SK-N-SH (cell line): ENCODE results near the gene SLC35F6. TPM values are rescaled to one million over a fixed set of nuclear protein-coding genes. Genes with fewer than 3 reads are reported as not detected.

ENCODE experiments used
- CTCF ChIA-PET: fragments of 300-600, 350-600 bp; formaldehyde crosslinking; extraction: SDS; loops from one replicate; lab custom pipeline; 2021; lab: Yijun Ruan, JAX
- POLR2A ChIA-PET: fragments of 350-600 bp; sonication (Branson Sonifier 250); formaldehyde crosslinking; extraction: SDS; loops from one replicate; lab custom pipeline; 2020; ENCODE audit warnings: antibody characterized with exemption, inconsistent platforms; lab: Yijun Ruan, JAX
- DNase-seq: peaks from one replicate; pipeline ENCODE4 v3.0.0; 2012
- H2AFZ ChIP-seq: fragments of 200-600 bp; sonication (generic); 2 replicates; pipeline ENCODE4 v1.8.1; 2016; ENCODE audit warnings: antibody characterized with exemption, mild to moderate bottlenecking, low read depth
- H3F3A ChIP-seq: fragments of 200-600 bp; sonication (generic); replicated peaks from 2 replicates; pipeline ENCODE3; 2016; ENCODE audit warnings: antibody characterized with exemption, mild to moderate bottlenecking; ENCODE audit not compliant: insufficient read depth
- H3K27ac ChIP-seq, 2 experiments: fragments of 200-500 bp in 1 of 2; fragments of 200-600 bp in 1 of 2; sonication (Bioruptor generic) in 1 of 2; sonication (generic), shearing (Covaris generic) in 1 of 2; 2 replicates each; pipeline versions ENCODE4 v1.5.1 to v1.6.1; 2014 to 2016; ENCODE audit warnings: low read depth in 2 of 2, inconsistent platforms in 1 of 2, low read length in 1 of 2, mild to moderate bottlenecking in 1 of 2, mixed read lengths in 1 of 2
- H3K27me3 ChIP-seq: fragments of 200-600 bp; sonication (generic), shearing (Covaris generic); 2 replicates; pipeline ENCODE4 v1.6.1; 2016; ENCODE audit warnings: mixed run types; ENCODE audit not compliant: insufficient read depth
- H3K36me3 ChIP-seq, 2 experiments: fragments of 200-500 bp in 1 of 2; fragments of 200-600 bp in 1 of 2; sonication (Bioruptor generic) in 1 of 2; sonication (generic) in 1 of 2; replicated peaks in 1 of 2; 2 replicates each; pipeline versions ENCODE3 to v1.5.1; 2014 to 2016; ENCODE audit warnings: low read length in 1 of 2, mild to moderate bottlenecking in 1 of 2; ENCODE audit not compliant: insufficient read depth in 2 of 2, control insufficient read depth in 1 of 2
- H3K4me1 ChIP-seq, 2 experiments: fragments of 200-500 bp in 1 of 2; fragments of 200-600 bp in 1 of 2; sonication (Bioruptor generic) in 1 of 2; sonication (generic), shearing (Covaris generic) in 1 of 2; 2 replicates each; pipeline versions ENCODE4 v1.5.1 to v1.6.1; 2014 to 2016; ENCODE audit warnings: low read depth in 1 of 2, low read length in 1 of 2, mixed run types in 1 of 2; ENCODE audit not compliant: insufficient read depth in 2 of 2, control insufficient read depth in 1 of 2
- H3K4me2 ChIP-seq: fragments of 200-600 bp; sonication (generic), shearing (Covaris generic); 2 replicates; pipeline ENCODE4 v1.6.1; 2017; ENCODE audit warnings: mixed run types
- H3K4me3 ChIP-seq, 2 experiments: fragments of 200-500 bp in 1 of 2; fragments of 200-600 bp in 1 of 2; sonication (Bioruptor generic) in 1 of 2; sonication (generic), shearing (Covaris generic) in 1 of 2; 2 replicates each; pipeline versions ENCODE4 v1.5.1 to v1.8.1; 2014 to 2016; ENCODE audit warnings: low read depth in 2 of 2, inconsistent platforms in 1 of 2, low read length in 1 of 2, mild to moderate bottlenecking in 1 of 2, mixed read lengths in 1 of 2, moderate library complexity in 1 of 2
- H3K79me2 ChIP-seq: fragments of 200-600 bp; sonication (generic); 2 replicates; pipeline ENCODE4 v1.8.1; 2017; ENCODE audit warnings: mild to moderate bottlenecking; ENCODE audit not compliant: insufficient read depth
- H3K9ac ChIP-seq: fragments of 200-600 bp; sonication (generic); 2 replicates; pipeline ENCODE4 v1.6.1; 2017; ENCODE audit warnings: mixed run types
- H3K9me2 ChIP-seq: fragments of 200-600 bp; sonication (generic); 2 replicates; pipeline ENCODE4 v1.6.1; 2017; ENCODE audit warnings: mixed run types
- H3K9me3 ChIP-seq: fragments of 200-600 bp; sonication (generic); 2 replicates; pipeline ENCODE4 v1.6.1; 2017; ENCODE audit warnings: mixed run types, mild to moderate bottlenecking, moderate library complexity
- H4K20me1 ChIP-seq: fragments of 200-600 bp; sonication (generic); 2 replicates; pipeline ENCODE4 v1.6.1; 2017; ENCODE audit warnings: mild to moderate bottlenecking, mixed run types; ENCODE audit not compliant: insufficient read depth
- CHD2 ChIP-seq: fragments of 150-350 bp; IDR thresholded peaks from 2 replicates; pipeline ENCODE4 v1.6.1; 2018; ENCODE audit warnings: low read length; ENCODE audit not compliant: partially characterized antibody
- ELF1 ChIP-seq: IDR thresholded peaks from 2 replicates; pipeline ENCODE4 v1.4.0; 2012
- EP300 ChIP-seq, 2 experiments: IDR thresholded peaks; 2 replicates each; pipeline versions ENCODE4 v1.4.0 to v1.6.1; 2012; ENCODE audit warnings: borderline replicate concordance in 1 of 2, low read depth in 1 of 2, low read length in 1 of 2
- GABPA ChIP-seq: IDR thresholded peaks from 2 replicates; pipeline ENCODE4 v1.4.0; 2012; ENCODE audit warnings: low read depth, mild to moderate bottlenecking
- GATA2 ChIP-seq: sonication (generic); formaldehyde crosslinking; IDR thresholded peaks from 2 replicates; pipeline ENCODE4 v1.5.0; 2020; ENCODE audit warnings: mild to moderate bottlenecking, missing genetic modification reagents
- IRF3 ChIP-seq: fragments of 150-350 bp; IDR thresholded peaks from 2 replicates; pipeline ENCODE4 v1.6.1; 2016; ENCODE audit warnings: mild to moderate bottlenecking, low read depth, low read length
- MEF2A ChIP-seq: IDR thresholded peaks from 2 replicates; pipeline ENCODE4 v1.4.0; 2012; ENCODE audit warnings: low read depth, borderline replicate concordance
- MXI1 ChIP-seq: IDR thresholded peaks from 2 replicates; pipeline ENCODE4 v1.6.1; 2012; ENCODE audit warnings: mild to moderate bottlenecking, low read depth, low read length, improper control_type of control experiment
- NFIC ChIP-seq: IDR thresholded peaks from 2 replicates; pipeline ENCODE4 v1.4.0; 2012; ENCODE audit warnings: borderline replicate concordance
- NRF1 ChIP-seq: IDR thresholded peaks from 2 replicates; pipeline ENCODE4 v1.6.1; 2012; ENCODE audit warnings: low read depth, mild to moderate bottlenecking, low read length
- POLR2AphosphoS5 ChIP-seq: IDR thresholded peaks from 2 replicates; pipeline ENCODE4 v1.6.1; 2012; ENCODE audit warnings: low read depth, low read length
- RAD21 ChIP-seq: IDR thresholded peaks from 2 replicates; pipeline ENCODE4 v1.6.1; 2012; ENCODE audit warnings: mild to moderate bottlenecking, low read length
- RCOR1 ChIP-seq: fragments of 150-350 bp; IDR thresholded peaks from 2 replicates; pipeline ENCODE4 v1.6.1; 2017; ENCODE audit warnings: antibody characterized with exemption, low read length
- RFX5 ChIP-seq: IDR thresholded peaks from 2 replicates; pipeline ENCODE4 v1.6.1; 2012; ENCODE audit warnings: mild to moderate bottlenecking, improper control_type of control experiment, low read length
- RXRA ChIP-seq: IDR thresholded peaks from 2 replicates; pipeline ENCODE4 v1.4.0; 2012; ENCODE audit warnings: low read depth, mild to moderate bottlenecking, borderline replicate concordance
- SMC3 ChIP-seq: IDR thresholded peaks from 2 replicates; pipeline ENCODE4 v1.6.1; 2012; ENCODE audit warnings: low read depth, low read length, improper control_type of control experiment
- TAF1 ChIP-seq: IDR thresholded peaks from 2 replicates; pipeline ENCODE4 v1.6.1; 2012; ENCODE audit warnings: low read depth, mild to moderate bottlenecking, low read length, moderate library complexity, borderline replicate concordance
- TCF12 ChIP-seq: IDR thresholded peaks from 2 replicates; pipeline ENCODE4 v1.4.0; 2012
- TEAD4 ChIP-seq: IDR thresholded peaks from 2 replicates; pipeline ENCODE4 v1.4.0; 2012; ENCODE audit warnings: mild to moderate bottlenecking, borderline replicate concordance; ENCODE audit not compliant: insufficient read depth
- USF1 ChIP-seq: IDR thresholded peaks from 2 replicates; pipeline ENCODE4 v1.4.0; 2012; ENCODE audit warnings: low read depth, borderline replicate concordance
- USF2 ChIP-seq: fragments of 150-350 bp; IDR thresholded peaks from 2 replicates; pipeline ENCODE4 v1.6.1; 2017; ENCODE audit warnings: antibody characterized with exemption, low read length, low read depth, borderline replicate concordance
- ZBTB33 ChIP-seq: IDR thresholded peaks from 2 replicates; pipeline ENCODE4 v1.4.0; 2012; ENCODE audit warnings: low read depth, borderline replicate concordance
- WGBS: methylation state at CpG from one replicate; pipeline ENCODE4 v1.1.6; 2017; ENCODE audit warnings: low lambda C conversion rate; 5-methylcytosine and 5-hydroxymethylcytosine counted together
- polyA plus RNA-seq, 3 experiments: library from polyadenylated mRNA; depleted of rRNA; stranded (reverse); fragments of >200 nt; gene quantifications; 2 replicates each; pipeline ENCODE4 v1.2.3, GENCODE V29; 2012

SLC35F6 gene
- polyA plus RNA-seq, 1 of the 3 experiments (the other 2 are of a cell fraction) = 16.0 TPM

GRCh38 chr2:26792720-26793119 is 28.6 kb downstream of the SLC35F6 start:
- Histone ChIP-seq H3F3A (peaks cover 14% of the 10 kb centered on the region), H4K20me1 (no peaks in the 10 kb centered on the region), H3K4me1 (no peaks in the 10 kb centered on the region; a peak in 1 of 4 replicates), H2AFZ (no peak overlapping the region), H3K4me3 (no peak overlapping the region), H3K79me2 (peaks cover 58% of the 10 kb centered on the region), H3K9me3 (peaks cover 8% of the 10 kb centered on the region; the same call in 1 of the 2 replicates), H3K27ac (no peak overlapping the region), H3K9ac (no peak overlapping the region), H3K4me2 (no peak overlapping the region), H3K9me2 (no peaks in the 10 kb centered on the region), H3K27me3 (no peaks in the 10 kb centered on the region), H3K36me3 (peaks cover 42 to 45% of the 10 kb centered on the region in 2 experiments)
- POLR2A ChIA-PET = no interaction called here
- DNase-seq = no peak
- TF ChIP-seq ELF1 (no peak), RCOR1 (no peak), TAF1 (no peak), USF2 (no peak), CHD2 (no peak), RXRA (no peak), USF1 (no peak), IRF3 (no peak), RFX5 (no peak), NFIC (no peak), EP300 (IDR thresholded peaks at IDR 0.05; ENCODE audit: borderline replicate concordance in 1 of 2, low read depth in 1 of 2, low read length in 1 of 2) (no peak), RAD21 (no peak), TCF12 (no peak)
- CTCF ChIA-PET = interaction anchor here (1.0 to 1.1 kb wide), 2 partner anchors 27 to 187 kb away, joined by 3 read pairs; no protein-coding TSS in a partner anchor
- 95% methylated on average over 3 of the region's 3 CpGs for WGBS

GRCh38 chr2:26793518-26793917 is 29.4 kb downstream of the SLC35F6 start:
- Histone ChIP-seq H3F3A (peaks cover 14% of the 10 kb centered on the region), H3K4me1 (no peaks in the 10 kb centered on the region; a peak in 1 of 4 replicates), H3K9me2 (no peaks in the 10 kb centered on the region), H2AFZ (no peak overlapping the region), H3K79me2 (peaks cover 50% of the 10 kb centered on the region), H3K9me3 (peaks cover 8% of the 10 kb centered on the region; the same call in 1 of the 2 replicates), H4K20me1 (no peaks in the 10 kb centered on the region), H3K27me3 (no peaks in the 10 kb centered on the region), H3K9ac (no peak overlapping the region), H3K4me2 (no peak overlapping the region), H3K27ac (no peak overlapping the region), H3K4me3 (no peak overlapping the region), H3K36me3 (peaks cover 43 to 47% of the 10 kb centered on the region in 2 experiments)
- TF ChIP-seq GABPA = no peak
- TF ChIP-seq RFX5 = no peak
- no peak for TF ChIP-seq USF1
- TF ChIP-seq MXI1 = no peak
- TF ChIP-seq EP300 (IDR thresholded peaks at IDR 0.05; ENCODE audit: borderline replicate concordance in 1 of 2, low read depth in 1 of 2, low read length in 1 of 2) = no peak
- TF ChIP-seq POLR2AphosphoS5 = no peak
- TF ChIP-seq NRF1 = no peak
- no peak for TF ChIP-seq SMC3
- no peak for TF ChIP-seq ELF1
- no peak for TF ChIP-seq TEAD4
- no peak for TF ChIP-seq MEF2A
- TF ChIP-seq RCOR1 = no peak
- no peak for TF ChIP-seq GATA2 (CRISPR knock-in tag)
- TF ChIP-seq ZBTB33 = no peak
- TF ChIP-seq CHD2 = no peak
- ChIA-PET CTCF (interaction anchor here (1.0 kb wide), 1 partner anchor 188 kb away, joined by 3 read pairs; no protein-coding TSS in a partner anchor), POLR2A (no interaction called here)
- no peak for DNase-seq
- WGBS = 94% methylated on average over 3 of the region's 3 CpGs
